Osteocyte (in vitro differentiated cells): ENCODE data around the gene NGEF. TPM values are rescaled to one million over a fixed set of nuclear protein-coding genes. Genes with fewer than 3 reads are reported as not detected.

ENCODE experiments used
- DNase-seq: peaks from one replicate; pipeline ENCODE4 v3.0.0; 2021; ENCODE audit warnings: mixed read lengths; ENCODE audit not compliant: unreplicated experiment; ENCODE audit errors: extremely low spot score
- H3K27ac Mint-ChIP-seq: one replicate; pipeline ENCODE4 v1.8.0; 2021; ENCODE audit warnings: mild to moderate bottlenecking, mixed read lengths; ENCODE audit not compliant: unreplicated experiment
- H3K27me3 Mint-ChIP-seq: one replicate; pipeline ENCODE4 v1.8.0; 2021; ENCODE audit warnings: mixed read lengths; ENCODE audit not compliant: unreplicated experiment
- H3K36me3 Mint-ChIP-seq: one replicate; pipeline ENCODE4 v1.8.0; 2021; ENCODE audit warnings: mixed read lengths; ENCODE audit not compliant: unreplicated experiment
- H3K4me1 Mint-ChIP-seq: one replicate; pipeline ENCODE4 v1.8.0; 2021; ENCODE audit warnings: mixed read lengths; ENCODE audit not compliant: unreplicated experiment
- H3K4me3 Mint-ChIP-seq: one replicate; pipeline ENCODE4 v1.8.0; 2021; ENCODE audit warnings: mild to moderate bottlenecking, moderate library complexity, mixed read lengths; ENCODE audit not compliant: unreplicated experiment
- H3K9me3 Mint-ChIP-seq: one replicate; pipeline ENCODE4 v1.8.0; 2021; ENCODE audit warnings: mixed read lengths; ENCODE audit not compliant: unreplicated experiment
- total RNA-seq: library from RNA; stranded (reverse); gene quantifications from 2 replicates; pipeline ENCODE4 v1.2.1, GENCODE V29; 2021
- TF ChIP-seq, protein P1 (sequence below): fragments of 200-600 bp; sonication (generic); IDR thresholded peaks from 2 replicates; pipeline ENCODE4 v1.5.0; 2021; ENCODE audit warnings: antibody characterized with exemption, mild to moderate bottlenecking, moderate library complexity

NGEF gene
- total RNA-seq, 1 donor from 2014 or later = 0.27 TPM

DNA sequence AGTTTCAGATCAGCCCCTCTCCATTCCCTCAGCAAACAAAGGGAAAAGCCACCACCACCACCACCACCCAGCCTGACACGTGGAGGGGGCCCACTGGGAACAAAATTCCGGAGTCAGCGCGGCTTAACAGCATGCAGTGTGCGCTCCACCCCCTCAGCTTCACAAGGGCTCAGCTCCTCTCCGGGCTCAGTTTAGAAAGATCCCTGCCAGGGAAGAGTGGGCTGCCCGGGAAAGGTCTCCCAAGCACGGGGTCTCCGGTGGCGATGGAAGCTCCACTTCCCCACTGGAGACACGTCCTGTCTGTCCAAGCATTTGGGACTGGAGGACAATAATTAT, 87.3 kb downstream of the NGEF start:
- no peaks in the 10 kb centered on the region for H3K9me3 Mint-ChIP-seq
- no peak overlapping the region for H3K4me3 Mint-ChIP-seq
- TF ChIP-seq, protein P1, sequence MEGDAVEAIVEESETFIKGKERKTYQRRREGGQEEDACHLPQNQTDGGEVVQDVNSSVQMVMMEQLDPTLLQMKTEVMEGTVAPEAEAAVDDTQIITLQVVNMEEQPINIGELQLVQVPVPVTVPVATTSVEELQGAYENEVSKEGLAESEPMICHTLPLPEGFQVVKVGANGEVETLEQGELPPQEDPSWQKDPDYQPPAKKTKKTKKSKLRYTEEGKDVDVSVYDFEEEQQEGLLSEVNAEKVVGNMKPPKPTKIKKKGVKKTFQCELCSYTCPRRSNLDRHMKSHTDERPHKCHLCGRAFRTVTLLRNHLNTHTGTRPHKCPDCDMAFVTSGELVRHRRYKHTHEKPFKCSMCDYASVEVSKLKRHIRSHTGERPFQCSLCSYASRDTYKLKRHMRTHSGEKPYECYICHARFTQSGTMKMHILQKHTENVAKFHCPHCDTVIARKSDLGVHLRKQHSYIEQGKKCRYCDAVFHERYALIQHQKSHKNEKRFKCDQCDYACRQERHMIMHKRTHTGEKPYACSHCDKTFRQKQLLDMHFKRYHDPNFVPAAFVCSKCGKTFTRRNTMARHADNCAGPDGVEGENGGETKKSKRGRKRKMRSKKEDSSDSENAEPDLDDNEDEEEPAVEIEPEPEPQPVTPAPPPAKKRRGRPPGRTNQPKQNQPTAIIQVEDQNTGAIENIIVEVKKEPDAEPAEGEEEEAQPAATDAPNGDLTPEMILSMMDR = no peak
- H3K4me1 Mint-ChIP-seq = peaks cover 4% of the 10 kb centered on the region
- H3K27me3 Mint-ChIP-seq = peaks cover 53% of the 10 kb centered on the region
- peaks cover 2% of the 10 kb centered on the region for H3K36me3 Mint-ChIP-seq
- no peak overlapping the region for H3K27ac Mint-ChIP-seq
- DNase-seq = no peak

DNA sequence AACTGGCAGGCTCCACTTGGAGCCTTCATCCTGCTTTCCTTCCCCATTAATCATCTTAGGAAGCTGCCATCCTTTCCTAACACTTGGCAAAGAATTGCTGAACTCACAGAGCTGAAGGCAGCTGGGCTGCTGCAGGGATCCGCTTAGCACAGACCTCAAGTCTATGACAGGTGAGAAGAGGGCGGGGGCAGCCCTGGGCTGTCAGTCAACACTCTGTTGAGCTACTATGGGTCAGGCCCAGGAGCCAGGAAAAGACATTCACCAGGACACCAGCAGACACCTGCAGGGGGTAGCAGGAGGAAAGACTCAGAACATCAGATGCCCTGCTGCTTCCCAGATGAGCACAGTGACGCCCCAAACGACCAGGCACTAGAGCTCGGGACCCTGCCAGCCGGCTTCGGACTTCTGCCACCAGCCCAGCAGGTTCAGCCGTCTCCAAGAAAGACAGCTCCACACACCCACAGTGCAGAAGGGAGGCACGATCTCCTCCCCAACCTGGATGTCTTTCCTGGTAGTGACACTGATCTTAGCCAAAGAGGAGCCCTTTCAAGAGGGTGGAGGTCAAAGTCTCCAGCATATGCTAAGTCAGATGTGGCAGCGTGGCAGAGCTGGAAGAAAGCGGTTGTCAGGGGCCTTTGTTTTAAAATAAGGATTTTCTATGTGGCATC, 87.8 kb downstream of the NGEF start:
- no peak overlapping the region for H3K27ac Mint-ChIP-seq
- H3K9me3 Mint-ChIP-seq = no peaks in the 10 kb centered on the region
- peaks cover 2% of the 10 kb centered on the region for H3K36me3 Mint-ChIP-seq
- TF ChIP-seq, protein P1 = no peak
- H3K4me1 Mint-ChIP-seq = peaks cover 4% of the 10 kb centered on the region
- H3K4me3 Mint-ChIP-seq = no peak overlapping the region
- DNase-seq = no peak
- H3K27me3 Mint-ChIP-seq = peaks cover 54% of the 10 kb centered on the region

DNA sequence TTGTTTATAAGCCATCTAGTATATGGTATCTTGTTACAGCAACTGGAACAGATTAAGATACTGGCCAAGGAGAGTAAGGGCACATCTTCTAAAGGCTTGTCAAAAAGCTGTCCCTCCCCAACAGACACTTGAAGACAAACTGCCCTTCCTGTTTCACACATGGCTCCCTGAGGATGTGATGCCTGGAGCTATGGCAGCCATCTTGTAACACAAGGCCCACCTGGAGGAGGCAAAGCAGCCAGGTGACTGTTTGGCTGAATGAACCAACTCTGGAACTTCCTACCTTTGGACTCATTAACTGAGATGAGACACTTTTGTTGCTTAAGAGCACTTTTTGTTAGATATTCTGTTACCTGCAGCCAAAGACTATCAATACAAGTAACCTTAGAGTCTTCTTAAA, 88.6 kb downstream of the NGEF start:
- H3K27me3 Mint-ChIP-seq = peaks cover 54% of the 10 kb centered on the region
- DNase-seq = no peak

DNA sequence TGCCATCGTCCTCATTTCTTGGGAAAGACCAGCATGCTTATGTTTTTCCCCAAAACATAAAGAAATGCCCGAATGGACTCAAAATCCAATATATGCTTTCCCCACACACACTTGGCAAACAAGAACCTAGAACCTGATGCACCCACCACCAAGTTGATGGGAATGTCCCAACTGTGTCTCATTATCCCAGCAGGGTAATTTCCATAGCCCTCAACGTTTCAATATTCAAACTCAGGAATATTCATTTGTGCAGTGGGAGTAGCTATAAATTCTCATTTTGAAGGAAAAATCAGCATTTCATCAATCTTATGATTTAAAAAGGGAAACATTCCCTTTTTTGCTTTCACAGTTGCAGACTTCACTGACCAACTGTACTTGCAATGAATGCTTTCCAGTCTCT, 92.3 kb downstream of the NGEF start:
- H3K4me3 Mint-ChIP-seq = no peak overlapping the region
- TF ChIP-seq, protein P1 = no peak
- DNase-seq = no peak
- peaks cover 64% of the 10 kb centered on the region for H3K27me3 Mint-ChIP-seq
- H3K36me3 Mint-ChIP-seq = no peaks in the 10 kb centered on the region
- no peak overlapping the region for H3K27ac Mint-ChIP-seq
- no peaks in the 10 kb centered on the region for H3K4me1 Mint-ChIP-seq
- H3K9me3 Mint-ChIP-seq = no peaks in the 10 kb centered on the region

More for the DNA sequence above, 88.6 kb downstream of the NGEF start:
- no peak overlapping the region for H3K4me3 Mint-ChIP-seq
- H3K9me3 Mint-ChIP-seq = no peaks in the 10 kb centered on the region
- H3K4me1 Mint-ChIP-seq = peaks cover 4% of the 10 kb centered on the region
- H3K36me3 Mint-ChIP-seq = peaks cover 2% of the 10 kb centered on the region
- no peak overlapping the region for H3K27ac Mint-ChIP-seq
- TF ChIP-seq, protein P1 = no peak

DNA sequence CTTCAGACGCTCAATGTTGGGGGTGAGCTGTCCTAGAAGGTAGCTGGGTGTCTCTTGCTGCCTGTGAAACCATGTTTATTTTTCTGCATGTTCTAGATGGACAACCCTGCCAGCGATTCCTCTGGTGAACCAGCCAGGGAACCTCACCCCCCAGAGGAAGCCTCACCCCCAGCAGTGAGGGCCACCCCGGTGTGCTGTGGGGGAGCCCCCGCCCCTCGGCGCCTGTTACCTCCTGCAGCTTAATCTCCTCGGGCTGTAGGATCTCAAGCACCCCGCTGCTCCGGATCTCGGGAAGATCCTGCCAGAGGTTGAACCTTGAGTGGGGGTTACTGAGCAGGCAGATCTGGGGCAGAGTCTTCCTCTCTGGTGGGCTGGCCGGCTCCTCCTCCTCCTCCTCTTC, 93.0 kb downstream of the NGEF start:
- Mint-ChIP-seq H3K27ac (no peak overlapping the region), H3K4me1 (no peaks in the 10 kb centered on the region), H3K27me3 (peaks cover 62% of the 10 kb centered on the region), H3K4me3 (no peak overlapping the region), H3K9me3 (no peaks in the 10 kb centered on the region), H3K36me3 (no peaks in the 10 kb centered on the region)
- TF ChIP-seq, protein P1 = no peak
- no peak for DNase-seq
